Activated CD4-positive, alpha-beta T cell treated with anti-CD3 and anti-CD28 coated beads, Interleukin-2, Interleukin-6, amounts not matched to agents 100 ng/mL and 50 ng/mL, durations not matched to agents 16 hours and 8 hours (primary cell): ENCODE results near the gene NOTUM.

Experiments used
- DNase-seq: peaks from one replicate; pipeline ENCODE4 v3.0.0-alpha.2; 2020

NOTUM gene

DNA sequence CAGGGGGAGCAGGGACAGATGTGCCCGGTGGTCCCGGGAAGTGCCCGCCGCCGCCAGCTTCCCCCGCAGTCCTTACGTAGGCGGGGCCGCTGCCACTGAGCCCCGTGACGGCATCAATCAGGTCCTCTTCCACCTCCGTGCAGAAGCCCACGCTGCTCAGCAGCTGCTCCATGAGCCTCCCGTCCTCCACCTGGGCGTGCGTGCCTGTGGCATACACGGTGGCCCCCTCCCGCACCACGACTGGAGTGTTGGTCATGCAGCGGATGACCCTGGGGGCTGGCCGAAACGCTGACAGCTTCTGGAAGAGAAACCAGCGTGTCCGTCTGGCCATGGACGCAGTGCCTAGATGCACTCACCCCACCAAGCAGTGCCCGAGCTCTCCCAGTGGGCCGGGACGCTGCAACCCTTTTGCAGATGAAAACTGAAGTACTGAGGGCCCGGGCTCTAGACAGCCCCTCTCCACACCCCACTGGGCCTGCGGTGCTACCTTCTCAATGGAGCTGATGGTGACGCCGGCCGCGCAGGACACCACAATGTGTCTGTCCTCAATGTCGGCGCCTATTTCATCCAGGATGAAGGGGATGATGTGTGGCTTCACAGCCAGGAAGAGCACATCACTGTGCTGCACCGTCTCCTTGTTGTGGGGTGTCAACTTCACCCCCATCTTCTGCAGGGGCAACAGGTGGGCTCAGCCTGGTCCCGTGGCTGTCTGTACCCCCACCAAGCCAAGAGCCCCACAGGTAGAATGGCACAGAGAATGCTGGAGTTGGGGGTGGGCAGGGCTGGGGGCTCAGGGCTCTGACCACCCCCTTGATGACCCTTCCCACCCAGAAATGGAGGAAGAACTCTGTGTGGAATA lies 25.9 kb downstream of the NOTUM start:
- no peak for DNase-seq

DNA sequence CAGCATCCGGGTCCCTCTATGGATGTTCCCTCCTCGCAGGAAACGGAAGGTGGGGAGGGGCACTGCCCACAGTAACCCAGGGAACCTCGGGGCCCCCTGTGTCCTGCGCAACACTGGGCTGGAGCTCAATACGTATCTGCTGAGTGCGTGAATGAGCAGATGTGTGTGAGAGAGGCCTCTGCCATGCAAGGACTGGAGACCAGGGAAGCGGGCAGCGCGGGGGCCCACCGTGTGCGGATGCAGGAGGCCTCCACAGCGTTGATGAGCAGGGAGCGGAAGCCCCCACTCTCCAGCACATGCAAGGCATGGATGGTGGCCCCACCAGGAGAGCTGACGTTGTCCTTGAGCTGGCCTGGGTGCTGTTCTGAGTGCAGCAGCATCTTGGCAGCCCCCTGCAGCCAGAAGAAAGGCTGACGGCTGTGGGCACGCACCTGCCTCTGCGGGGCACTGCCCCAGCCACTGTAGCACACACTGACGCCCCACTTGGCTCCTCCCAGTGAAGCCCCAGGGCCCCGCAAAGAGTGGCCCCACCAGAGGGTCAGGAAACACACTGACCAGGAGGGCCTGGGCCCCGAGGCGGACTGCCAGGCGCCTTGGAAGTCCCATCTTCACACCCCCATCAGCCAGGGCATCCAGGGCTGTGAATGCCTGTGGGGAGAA lies 26.8 kb downstream of the NOTUM start:
- DNase-seq: no peak

GRCh38 chr17:81933178-81933699 lies 27.7 kb downstream of the NOTUM start:
- DNase-seq: no peak

DNA sequence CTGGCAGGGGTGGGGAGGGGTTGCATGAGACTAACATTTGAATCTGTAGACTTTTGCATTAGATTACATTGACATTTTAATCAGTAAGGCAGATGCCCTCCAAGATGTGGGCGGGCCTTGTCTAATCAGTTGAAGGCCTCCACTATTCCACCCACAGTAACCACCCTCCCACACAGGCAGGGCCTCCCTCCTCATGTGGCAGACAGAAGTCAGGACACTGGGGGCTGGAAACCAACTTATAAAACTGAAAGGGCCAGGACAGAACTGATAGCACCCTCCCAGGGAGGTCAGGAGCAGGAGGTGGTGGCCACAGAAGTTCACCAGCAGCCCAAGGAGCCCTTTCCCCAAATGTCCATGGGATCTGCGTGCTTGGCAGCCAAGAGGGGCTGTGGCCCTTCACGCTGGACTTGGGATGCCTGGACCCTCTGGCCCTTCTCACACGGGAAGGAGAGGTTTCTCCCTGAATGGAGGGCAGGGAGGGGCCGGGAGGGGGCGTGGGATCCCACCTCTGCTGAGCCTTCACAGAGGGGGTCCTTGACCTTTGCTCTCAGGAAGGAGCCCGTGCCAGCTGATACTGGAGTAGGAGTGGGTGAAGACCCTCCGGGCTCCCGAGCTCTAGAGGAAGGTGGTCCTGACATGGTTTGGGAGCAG lies 28.5 kb downstream of the NOTUM start:
- DNase-seq: no peak

DNA sequence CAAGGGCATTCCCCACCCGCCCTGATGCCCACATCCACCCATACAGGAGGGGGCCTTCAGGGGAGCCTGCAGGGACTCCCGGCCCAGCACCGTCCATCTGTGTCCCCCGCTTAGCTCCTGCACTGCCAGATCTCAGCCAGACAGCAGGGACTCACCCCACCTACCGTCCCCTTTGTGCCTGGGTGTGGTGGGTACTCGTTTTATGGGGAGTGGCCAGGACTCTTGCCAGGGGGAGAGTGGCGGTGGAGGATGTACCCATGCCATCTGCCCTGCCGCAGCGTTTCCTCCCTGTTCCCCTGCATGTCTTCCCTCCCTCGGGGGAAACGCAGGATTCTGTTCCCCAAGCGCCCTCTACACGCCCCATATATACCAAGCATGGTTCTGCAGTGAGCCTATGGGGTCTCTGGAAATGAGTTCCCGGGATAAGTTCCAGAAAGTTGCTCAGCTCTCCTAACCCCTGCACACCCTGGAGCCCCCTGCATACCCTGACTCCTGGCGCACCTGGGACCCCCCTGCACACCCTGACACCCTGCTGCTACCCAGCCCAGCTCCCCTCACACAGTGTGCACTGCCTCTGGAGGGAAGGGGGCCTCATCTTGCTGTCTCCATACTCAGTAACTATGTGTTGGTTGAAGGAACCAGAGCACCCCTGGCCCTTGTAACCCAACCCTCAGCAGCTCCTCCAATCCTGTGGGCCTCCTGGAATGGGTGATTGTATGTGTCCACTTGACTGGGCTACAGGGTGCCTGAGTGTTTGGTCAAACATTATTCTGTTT lies 29.2 kb downstream of the NOTUM start:
- DNase-seq: no peak

DNA sequence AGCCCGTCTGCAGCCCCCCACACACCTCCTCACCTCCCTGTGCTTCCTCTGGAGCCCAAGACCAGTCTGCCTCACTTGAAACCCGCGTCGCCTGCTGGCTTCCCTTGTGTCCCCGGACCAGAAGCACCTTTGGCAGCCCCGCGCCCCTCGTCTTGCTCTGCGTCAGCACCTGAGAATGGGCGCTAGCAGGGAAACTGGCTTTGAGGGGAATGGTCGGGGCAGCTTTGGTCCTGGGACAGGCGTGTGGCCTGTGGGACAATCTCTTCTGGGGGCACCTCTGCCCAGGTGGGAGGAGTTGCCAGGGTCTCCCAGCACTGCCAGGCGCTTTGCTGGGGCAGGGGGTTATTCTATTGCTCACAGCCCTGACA lies 29.8 kb downstream of the NOTUM start:
- no peak for DNase-seq

DNA sequence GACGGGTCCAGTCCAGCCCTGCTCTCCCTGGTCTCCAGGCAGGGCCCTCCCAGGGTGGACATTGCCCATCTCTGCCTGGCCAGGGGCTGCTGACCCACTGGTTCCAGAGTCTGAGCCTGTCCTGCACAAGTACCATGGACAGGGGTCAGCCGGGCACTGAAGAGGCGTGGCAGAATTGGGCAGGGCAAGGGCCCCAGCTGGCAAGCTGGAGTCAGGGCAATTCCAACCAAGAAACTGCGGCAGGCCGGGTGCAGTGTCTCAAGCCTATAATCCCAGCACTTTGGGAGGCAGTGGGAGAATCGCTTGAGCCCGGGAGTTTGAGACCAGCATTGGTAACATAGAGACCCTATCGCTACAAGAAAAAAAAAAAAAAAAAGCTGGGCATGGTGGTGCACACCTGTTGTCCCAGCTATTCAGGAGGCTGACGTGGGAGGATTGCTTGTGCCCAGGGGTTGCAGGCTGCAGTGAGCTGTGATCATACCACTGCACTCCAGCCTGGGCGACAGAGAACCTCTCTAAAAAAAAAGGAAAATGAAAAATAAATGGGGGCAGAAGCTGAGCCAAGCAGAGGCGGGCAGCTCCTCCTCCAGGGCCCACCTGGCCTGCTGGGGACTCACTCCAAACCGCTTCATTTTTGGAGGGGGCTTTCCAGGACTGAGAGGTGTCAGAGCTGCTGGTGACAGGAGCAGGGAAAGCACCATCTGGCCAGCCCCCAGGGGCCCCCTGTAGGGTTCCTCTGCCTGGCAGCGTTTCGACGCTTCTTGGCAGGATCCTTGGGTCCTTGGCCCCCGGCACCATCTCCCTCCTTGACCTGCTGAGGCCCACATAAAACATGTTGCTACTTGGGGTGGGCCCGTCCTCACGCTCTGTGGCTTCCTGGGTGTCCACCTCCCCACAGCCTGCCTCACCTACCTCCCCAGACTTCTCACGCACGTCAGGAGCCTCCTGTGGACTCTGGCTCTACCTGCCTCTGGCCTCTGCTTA lies 30.6 kb downstream of the NOTUM start:
- no peak for DNase-seq

- DNase-seq: no peak
Observed at GRCh38 chr17:81929253-81930141, 31.5 kb downstream of the NOTUM start.

GRCh38 chr17:81928544-81929252 lies 32.3 kb downstream of the NOTUM start:
- no peak for DNase-seq

GRCh38 chr17:81927653-81928543 lies 33.1 kb downstream of the NOTUM start, which contains the start of gene MAFG:
Gene MAFG (minus strand): TSS chr17:81927735. CDS start chr17:81923185, 4,550 bp downstream.
- peak; percentile 94 for DNase-seq

DNA sequence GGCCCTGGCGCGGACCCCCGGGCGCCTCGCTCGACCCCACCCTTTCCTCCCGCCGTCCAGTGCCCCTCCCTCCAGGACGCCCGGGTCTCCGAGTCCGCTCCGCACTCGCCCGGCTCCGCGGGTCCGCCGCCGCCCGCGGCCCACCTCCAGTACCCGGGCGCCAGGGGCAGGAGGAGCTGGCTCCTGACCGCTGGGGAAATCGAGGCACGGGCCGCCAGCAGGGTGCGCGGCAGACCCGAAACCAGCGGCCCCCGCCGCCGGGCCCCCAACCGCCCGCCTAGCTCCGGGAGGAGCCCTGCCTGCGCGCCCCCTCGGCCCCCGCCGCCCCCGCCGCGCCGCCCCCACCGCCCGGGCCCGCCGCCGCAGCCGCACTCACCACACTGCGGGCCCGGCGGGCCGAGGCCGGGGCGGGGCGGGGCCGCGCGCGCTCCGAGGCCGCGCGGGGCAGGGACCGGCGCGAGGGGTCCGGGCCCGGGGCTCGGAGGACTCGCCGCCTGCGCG lies 33.8 kb downstream of the NOTUM start:
- DNase-seq: peak; percentile 22

DNA sequence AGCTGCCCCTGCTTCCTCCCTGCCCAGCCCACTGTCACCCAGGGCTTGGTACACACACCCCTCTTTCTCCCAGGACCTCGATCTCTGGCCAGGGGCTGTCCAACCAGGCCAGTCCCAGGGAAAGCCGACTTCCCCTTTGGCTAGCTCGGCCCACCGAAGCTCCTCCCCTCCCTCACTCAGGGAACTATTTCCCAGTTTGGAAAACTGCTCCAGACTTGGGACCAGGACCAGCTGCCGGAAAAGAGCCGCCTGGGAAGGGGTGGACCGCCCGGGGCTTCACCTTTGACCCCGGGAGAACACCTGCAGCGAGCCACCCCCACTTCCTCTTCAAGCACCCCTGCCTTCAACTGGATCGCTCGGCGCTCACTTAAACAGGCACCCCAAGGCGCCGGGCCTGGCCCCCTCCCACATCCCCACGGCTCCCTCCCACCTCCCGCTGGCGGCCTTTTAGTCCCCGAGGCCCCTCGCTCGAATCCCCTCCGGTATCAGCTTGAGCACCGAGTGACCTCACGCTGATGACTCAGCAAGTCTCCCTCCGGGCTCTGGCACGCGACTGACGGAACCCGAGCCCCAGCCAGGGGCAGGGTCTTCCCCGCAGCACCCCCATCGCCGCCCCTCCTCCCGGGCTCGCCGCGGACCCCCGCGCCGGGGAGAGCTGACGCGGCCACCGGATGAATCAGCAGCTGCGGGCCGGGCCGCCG lies 34.4 kb downstream of the NOTUM start:
- DNase-seq: peak; percentile 74

DNA sequence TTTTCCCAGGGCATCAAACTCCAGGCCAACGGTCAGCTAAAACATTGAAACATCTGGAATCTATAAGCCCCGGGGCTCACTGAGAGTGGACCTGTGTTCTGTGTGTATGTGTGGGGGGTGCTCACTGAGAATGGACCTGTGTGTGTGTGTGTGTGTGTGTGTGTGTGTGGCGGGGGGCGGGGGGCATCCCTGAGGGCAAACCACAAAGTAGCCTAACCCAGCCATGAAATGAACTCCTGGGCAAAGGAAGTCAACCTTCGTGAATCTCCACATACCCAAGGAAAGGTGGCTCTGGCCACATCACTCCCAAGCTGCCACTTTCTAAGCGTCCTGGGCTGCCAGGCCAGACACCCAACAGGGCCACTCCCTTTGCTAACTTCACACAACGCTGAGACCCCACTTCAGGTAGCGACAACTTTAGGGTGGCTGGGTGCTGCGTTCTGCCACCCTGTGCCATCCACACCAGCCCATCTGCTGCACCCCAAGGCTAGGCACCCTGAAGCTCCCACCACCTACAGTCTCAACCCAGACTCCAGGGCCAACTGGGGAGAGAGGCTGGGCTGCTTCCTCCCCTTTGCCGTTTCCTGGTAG lies 35.0 kb downstream of the NOTUM start:
- no peak for DNase-seq

GRCh38 chr17:81924557-81925532 lies 36.1 kb downstream of the NOTUM start:
- DNase-seq: peak; percentile 44

GRCh38 chr17:81923302-81924260 lies 37.4 kb downstream of the NOTUM start:
- DNase-seq: no peak
